22Rv1 (cell line): ENCODE results near the gene SEMA6B.

Experiments used
- CTCF ChIP-seq: fragments of 450-650 bp; IDR thresholded peaks from 2 replicates; pipeline ENCODE4 v1.5.1; 2017; ENCODE audit warnings: mild to moderate bottlenecking
- ZFX ChIP-seq: fragments of 450-650 bp; IDR thresholded peaks from 2 replicates; pipeline ENCODE4 v1.6.1; 2017; ENCODE audit warnings: antibody characterized with exemption, borderline replicate concordance

GRCh38 chr19:4571305-4571917 lies 11.9 kb upstream of the SEMA6B start:
- TF ChIP-seq CTCF (no peak), ZFX (no peak)
